ENCODE results near the gene SLC18A2.

- TF ChIP-seq EP300 (IDR thresholded peaks at IDR 0.05): no peak
- TF ChIP-seq KDM5A (IDR thresholded peaks at IDR 0.05): no peak
Observed at GRCh38 chr10:117284716-117285494, 44.0 kb downstream of the SLC18A2 start.

All from A549 (cell line).